Activated naive CD8-positive, alpha-beta T cell treated with anti-CD3 and anti-CD28 coated beads for 36 hours (primary cell): ENCODE data around the gene CCDC171. TPM values are rescaled to one million over a fixed set of nuclear protein-coding genes. Genes with fewer than 3 reads are reported as not detected.

Experiments
- DNase-seq: peaks from one replicate; pipeline ENCODE4 v3.0.0; 2021
- H3K27ac Mint-ChIP-seq: one replicate; pipeline ENCODE4 v1.8.0; 2022; ENCODE audit warnings: mild to moderate bottlenecking, moderate library complexity, mixed read lengths
- H3K27me3 Mint-ChIP-seq: one replicate; pipeline ENCODE4 v1.8.0; 2022; ENCODE audit warnings: mild to moderate bottlenecking, mixed read lengths
- H3K36me3 Mint-ChIP-seq: one replicate; pipeline ENCODE4 v1.8.0; 2021; ENCODE audit warnings: mild to moderate bottlenecking, mixed read lengths
- H3K4me1 Mint-ChIP-seq: one replicate; pipeline ENCODE4 v1.8.0; 2021; ENCODE audit warnings: mixed read lengths
- H3K4me3 Mint-ChIP-seq: one replicate; pipeline ENCODE4 v1.8.0; 2022; ENCODE audit warnings: mild to moderate bottlenecking, moderate library complexity, mixed read lengths
- H3K9me3 Mint-ChIP-seq: one replicate; pipeline ENCODE4 v1.8.0; 2022; ENCODE audit warnings: mixed read lengths
- total RNA-seq, 2 experiments: library from RNA; stranded (reverse); gene quantifications; one replicate each; pipeline ENCODE4 v1.2.3, GENCODE V29; 2021

The CCDC171 gene
- total RNA-seq, 2 experiments from 2014 or later = 1.9 to 2.4 TPM

DNA sequence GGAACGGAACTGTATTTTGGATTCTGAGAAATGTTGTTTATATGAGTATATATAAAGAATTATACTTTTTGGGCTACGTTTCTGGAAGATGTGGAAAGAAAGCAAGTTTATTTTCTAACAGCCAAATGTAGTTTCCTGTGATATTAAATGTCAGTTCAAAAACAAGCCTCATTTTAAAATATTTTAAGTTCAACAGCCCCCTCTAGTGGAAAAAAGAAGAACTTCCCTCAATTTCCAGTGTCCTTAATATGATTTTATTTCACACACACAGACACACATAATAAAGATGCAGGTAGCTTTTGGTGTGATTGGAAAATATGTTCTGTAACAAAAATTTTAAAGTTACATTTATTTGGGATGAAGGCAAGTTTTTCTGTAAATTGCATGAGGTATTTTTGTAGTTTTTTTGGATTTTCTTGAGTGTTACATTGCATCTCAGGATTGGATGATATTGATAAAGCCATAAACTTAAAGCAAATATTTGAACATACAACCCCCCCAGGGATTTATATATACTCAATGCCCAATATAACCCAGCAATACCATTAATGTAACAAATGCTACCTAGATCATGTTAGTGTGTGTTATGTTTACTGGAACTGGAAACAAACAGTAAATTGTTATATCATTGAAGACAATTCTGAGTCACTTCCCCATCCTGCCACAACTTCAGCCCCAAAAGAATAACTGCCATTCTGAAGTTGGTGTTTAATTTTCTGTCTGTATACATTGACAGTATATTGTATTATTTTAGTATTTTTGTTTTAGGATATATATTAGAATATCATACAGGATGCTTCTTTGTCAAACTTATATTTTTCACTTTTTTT is 54.0 kb downstream of the CCDC171 start:
- no peaks in the 10 kb centered on the region for H3K4me1 Mint-ChIP-seq
- H3K27me3 Mint-ChIP-seq = no peaks in the 10 kb centered on the region
- no peak overlapping the region for H3K4me3 Mint-ChIP-seq
- no peaks in the 10 kb centered on the region for H3K9me3 Mint-ChIP-seq
- DNase-seq = no peak
- no peak overlapping the region for H3K27ac Mint-ChIP-seq
- no peaks in the 10 kb centered on the region for H3K36me3 Mint-ChIP-seq

DNA sequence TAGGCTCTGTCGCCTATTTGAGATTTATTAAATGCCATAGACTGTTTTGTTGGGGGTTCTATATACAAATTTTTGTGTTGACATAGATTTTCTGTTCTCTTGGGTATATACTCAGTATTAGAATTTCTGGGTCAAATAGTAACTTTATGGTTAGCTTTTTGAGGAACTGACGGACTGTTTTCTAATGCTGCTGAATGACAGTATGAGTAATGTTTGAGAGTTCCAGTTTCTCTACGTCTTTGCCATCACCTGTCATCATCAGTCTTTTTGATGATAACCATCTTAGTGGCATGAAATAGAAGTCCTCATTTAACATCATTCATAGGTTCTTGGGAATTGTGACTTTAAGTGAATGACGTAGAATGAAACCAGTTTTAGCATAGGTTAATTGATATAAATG is 60.1 kb downstream of the CCDC171 start:
- no peaks in the 10 kb centered on the region for H3K36me3 Mint-ChIP-seq
- H3K9me3 Mint-ChIP-seq = no peaks in the 10 kb centered on the region
- H3K27ac Mint-ChIP-seq = no peak overlapping the region
- H3K27me3 Mint-ChIP-seq = no peaks in the 10 kb centered on the region
- no peak overlapping the region for H3K4me3 Mint-ChIP-seq
- no peaks in the 10 kb centered on the region for H3K4me1 Mint-ChIP-seq
- DNase-seq = no peak

DNA sequence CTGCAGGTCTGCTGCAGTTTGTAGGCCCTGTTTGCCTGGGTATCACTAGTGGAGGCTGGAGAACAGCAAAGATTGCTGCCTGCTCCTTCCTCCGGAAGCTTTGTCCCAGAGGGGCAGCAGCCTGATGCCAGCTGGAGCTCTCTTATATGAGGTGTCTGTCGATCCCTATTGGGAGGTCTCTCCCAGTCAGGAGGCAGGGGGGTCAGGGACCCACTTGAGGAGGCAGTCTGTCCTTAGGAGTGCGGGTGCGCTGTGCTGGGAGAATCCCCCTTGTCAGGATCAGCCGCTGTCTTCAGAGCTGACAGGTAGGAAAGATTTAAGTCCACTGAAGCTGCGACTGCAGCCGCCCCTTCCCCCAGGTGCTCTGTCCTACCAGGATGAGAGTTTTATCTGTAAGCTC is 64.9 kb downstream of the CCDC171 start:
- DNase-seq = no peak
- Mint-ChIP-seq H3K4me1 (no peaks in the 10 kb centered on the region), H3K36me3 (peaks cover 1% of the 10 kb centered on the region)

DNA sequence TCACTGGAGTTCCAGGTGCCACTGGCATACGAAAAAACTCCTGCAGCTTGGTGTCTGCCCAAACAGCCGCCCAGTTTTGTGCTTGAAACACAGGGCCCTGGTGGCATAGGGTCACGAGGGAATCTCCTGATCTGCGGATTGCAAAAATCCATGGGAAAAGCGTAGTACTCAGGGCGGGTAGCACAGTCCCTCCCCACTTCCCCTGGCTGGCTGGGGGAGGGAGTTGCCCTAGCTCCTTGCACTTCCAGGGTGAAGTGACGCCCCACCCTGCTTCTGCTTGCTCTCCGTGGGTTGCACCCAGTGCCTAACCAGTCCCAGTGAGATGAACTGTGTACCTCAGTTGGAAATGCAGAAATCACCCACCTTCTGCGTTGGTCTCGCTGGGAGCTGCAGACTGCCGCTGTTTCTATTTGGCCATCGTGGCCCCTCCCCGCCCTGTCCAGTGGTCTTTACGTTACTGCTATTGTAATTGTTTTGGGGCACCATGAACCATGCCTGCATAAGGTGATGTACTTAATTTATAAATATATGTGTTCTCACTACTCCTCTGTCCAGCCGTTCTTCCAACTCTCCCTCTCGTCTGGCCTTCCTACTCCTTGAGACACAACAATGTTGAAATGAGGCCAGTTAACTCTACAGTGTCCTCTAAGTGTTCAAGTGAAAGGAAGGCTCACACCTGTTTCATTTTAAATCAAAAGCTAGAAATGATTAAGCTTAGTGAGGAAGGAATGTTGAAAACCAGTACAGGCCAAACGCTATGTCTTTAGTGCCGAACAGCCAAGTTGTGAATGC is 65.9 kb downstream of the CCDC171 start:
- H3K4me3 Mint-ChIP-seq = no peak overlapping the region
- H3K4me1 Mint-ChIP-seq = no peaks in the 10 kb centered on the region
- H3K9me3 Mint-ChIP-seq = no peaks in the 10 kb centered on the region
- H3K27ac Mint-ChIP-seq = no peak overlapping the region
- no peak for DNase-seq
- H3K36me3 Mint-ChIP-seq = peaks cover 1% of the 10 kb centered on the region
- no peaks in the 10 kb centered on the region for H3K27me3 Mint-ChIP-seq

More for the DNA sequence above, 64.9 kb downstream of the CCDC171 start:
- Mint-ChIP-seq H3K4me3 (no peak overlapping the region), H3K9me3 (no peaks in the 10 kb centered on the region), H3K27me3 (no peaks in the 10 kb centered on the region), H3K27ac (no peak overlapping the region)

DNA sequence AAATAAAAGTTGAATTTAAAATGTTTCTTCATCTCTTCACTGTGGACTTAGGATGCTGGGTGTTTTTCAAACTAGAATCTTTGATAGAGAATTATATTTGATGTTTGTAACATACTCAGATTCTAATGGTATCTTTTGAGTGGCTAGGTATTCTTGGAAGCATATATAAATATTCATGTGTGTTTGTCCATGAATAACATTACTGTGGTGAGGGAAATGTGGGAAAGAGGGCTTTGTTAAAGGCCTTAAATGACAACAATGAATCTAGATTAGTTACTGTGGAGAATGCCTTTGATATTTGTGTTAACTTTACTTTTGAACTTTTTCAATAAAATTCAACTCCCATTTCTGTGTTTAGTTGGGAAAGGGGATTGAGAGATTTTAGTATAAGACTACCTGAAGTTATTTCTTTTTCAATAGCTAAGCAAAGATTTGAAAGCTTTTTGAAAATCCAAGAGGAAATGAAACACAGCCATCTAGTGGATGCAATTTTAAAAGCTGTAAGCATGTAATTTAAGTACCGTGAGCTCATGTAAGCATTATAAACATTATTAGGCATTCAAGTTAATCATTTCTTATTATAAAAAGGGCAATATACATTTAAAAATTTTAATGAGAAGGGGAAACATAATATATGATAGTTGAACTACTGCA is 69.6 kb downstream of the CCDC171 start:
- no peaks in the 10 kb centered on the region for H3K4me1 Mint-ChIP-seq
- H3K36me3 Mint-ChIP-seq = peaks cover 12% of the 10 kb centered on the region
- no peak overlapping the region for H3K4me3 Mint-ChIP-seq
- peaks cover 2% of the 10 kb centered on the region for H3K9me3 Mint-ChIP-seq
- DNase-seq = no peak
- no peak overlapping the region for H3K27ac Mint-ChIP-seq
- no peaks in the 10 kb centered on the region for H3K27me3 Mint-ChIP-seq

DNA sequence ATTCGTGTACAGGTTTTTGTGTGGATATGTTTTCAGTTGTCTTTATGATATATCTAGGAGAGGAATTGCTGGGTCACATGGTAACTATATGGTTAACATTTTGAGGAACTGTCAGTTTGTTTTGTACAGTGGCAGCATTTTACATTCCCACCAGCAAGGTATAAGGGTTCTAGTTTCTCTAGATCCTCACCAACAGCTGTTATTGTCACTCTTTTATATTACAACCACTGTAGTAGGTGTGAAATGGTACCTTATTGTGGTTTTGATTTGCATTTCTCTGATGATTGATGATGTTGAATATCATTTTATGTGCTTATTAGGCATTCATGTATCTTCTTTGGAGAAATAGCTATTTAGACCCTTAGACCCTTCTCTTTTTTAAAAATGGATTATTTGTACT is 82.9 kb downstream of the CCDC171 start:
- Mint-ChIP-seq H3K4me3 (no peak overlapping the region), H3K27ac (no peak overlapping the region), H3K27me3 (no peaks in the 10 kb centered on the region), H3K36me3 (no peaks in the 10 kb centered on the region), H3K9me3 (peaks cover 2% of the 10 kb centered on the region), H3K4me1 (no peaks in the 10 kb centered on the region)
- DNase-seq = no peak

DNA sequence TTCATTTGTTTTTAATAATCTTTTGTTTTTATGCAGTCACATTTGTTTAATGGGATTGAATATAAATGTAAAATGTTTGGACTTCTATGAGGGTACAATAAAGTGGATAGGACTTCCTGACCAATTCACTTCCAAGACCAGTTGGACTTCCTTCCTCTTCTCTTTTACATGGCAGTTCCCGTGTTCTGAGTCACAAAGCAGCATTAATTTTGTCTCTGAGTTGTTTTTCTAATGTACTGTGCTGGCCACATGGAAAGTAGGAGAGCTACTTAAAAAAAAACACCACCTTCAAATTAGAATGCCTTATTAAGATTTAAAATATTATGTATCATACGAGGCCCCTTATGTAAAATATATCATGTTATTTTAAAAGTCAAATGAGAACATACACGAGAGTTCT is 87.3 kb downstream of the CCDC171 start:
- Mint-ChIP-seq H3K27me3 (no peaks in the 10 kb centered on the region), H3K36me3 (no peaks in the 10 kb centered on the region), H3K27ac (no peak overlapping the region), H3K4me1 (no peaks in the 10 kb centered on the region), H3K9me3 (no peaks in the 10 kb centered on the region), H3K4me3 (no peak overlapping the region)
- DNase-seq = no peak

DNA sequence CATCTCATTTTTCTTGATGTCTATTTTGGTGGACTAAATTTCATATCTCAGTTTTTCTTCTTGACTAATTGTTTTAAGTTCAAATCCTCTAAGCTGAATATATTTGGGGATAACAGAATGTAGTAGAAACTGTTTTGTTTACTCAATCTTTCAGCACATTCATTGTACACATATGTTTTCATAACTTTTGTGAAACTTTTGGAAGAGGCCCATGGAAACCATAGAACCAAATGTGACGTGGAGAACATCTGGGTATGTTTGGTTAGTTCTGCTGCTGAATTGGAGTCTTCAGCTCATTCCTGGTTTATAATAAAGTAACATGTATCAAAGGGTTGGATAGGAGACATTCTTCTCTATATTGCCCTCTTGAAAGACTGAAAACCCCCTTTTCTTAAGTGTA is 88.4 kb downstream of the CCDC171 start:
- H3K27me3 Mint-ChIP-seq = no peaks in the 10 kb centered on the region
- H3K4me3 Mint-ChIP-seq = no peak overlapping the region
- H3K9me3 Mint-ChIP-seq = peaks cover 6% of the 10 kb centered on the region
- no peak for DNase-seq
- H3K4me1 Mint-ChIP-seq = no peaks in the 10 kb centered on the region
- no peak overlapping the region for H3K27ac Mint-ChIP-seq
- H3K36me3 Mint-ChIP-seq = peaks cover 6% of the 10 kb centered on the region

DNA sequence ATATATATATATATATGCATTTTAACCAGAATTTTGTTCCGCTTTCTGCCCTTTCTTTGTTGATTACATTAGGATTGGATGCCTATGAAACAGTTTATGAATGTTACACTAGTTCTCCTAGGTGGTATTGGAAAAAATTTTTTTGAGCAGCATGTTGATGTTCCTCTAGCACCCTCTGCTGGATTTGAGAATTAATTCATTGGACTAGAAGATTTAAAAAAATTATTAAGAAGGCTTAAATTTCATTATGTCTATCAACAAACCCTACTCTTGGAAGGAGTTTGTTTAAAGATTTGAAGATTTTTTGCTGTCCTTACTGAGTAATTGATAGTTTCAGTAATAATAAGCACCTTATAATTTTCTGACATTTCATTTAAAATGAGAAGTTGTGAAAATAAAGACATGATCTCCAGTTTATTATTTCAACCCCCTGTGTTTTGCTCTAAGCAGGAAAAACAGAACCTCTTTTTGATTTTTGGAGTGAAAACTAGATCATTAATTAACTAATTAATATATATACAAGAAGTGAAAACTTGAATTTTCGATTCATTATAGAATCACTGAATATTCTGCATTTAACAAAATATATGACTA is 89.6 kb downstream of the CCDC171 start:
- Mint-ChIP-seq H3K36me3 (peaks cover 6% of the 10 kb centered on the region), H3K9me3 (peaks cover 10% of the 10 kb centered on the region), H3K27me3 (no peaks in the 10 kb centered on the region), H3K4me1 (no peaks in the 10 kb centered on the region), H3K4me3 (no peak overlapping the region), H3K27ac (no peak overlapping the region)
- DNase-seq = no peak

DNA sequence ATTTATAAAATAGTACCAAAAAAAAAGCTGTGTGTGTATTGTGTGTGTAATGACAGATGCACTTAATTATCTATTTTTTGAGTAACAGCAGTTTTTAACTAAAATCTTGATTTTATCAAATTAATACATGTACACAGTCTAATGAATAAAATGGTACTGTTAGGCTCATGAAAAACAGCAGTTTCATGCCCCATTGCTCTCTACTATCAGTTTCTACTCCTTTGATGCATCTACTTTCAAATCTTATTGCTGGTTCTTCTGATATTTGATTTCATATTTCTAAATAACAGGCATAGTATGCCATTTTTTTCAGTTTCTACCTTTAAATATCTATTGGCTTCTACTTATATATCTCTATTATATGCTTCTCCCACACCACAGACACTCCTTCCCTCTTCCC is 117.4 kb downstream of the CCDC171 start:
- H3K27ac Mint-ChIP-seq = no peak overlapping the region
- no peaks in the 10 kb centered on the region for H3K4me1 Mint-ChIP-seq
- no peak for DNase-seq
- no peaks in the 10 kb centered on the region for H3K27me3 Mint-ChIP-seq
- peaks cover 20% of the 10 kb centered on the region for H3K36me3 Mint-ChIP-seq
- H3K4me3 Mint-ChIP-seq = no peak overlapping the region
- H3K9me3 Mint-ChIP-seq = peaks cover 18% of the 10 kb centered on the region

DNA sequence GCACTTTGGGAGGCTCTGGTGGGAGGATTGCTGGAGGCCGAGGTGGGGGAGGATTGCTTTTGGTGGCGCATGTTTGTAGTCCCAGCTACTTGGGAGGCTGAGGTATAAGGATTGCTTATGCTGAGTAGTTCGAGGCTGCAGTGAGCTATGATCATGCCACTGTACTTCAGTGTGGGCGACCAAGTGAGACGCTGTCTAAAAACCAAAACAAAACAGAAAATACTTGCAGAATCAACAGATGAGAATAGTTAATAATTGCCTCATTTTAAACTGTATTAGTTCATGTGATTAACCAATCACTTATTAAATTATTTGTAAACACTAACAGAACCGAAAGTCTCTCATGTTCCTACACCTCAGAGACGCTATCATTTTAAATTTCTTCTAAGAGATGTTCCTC is 118.1 kb downstream of the CCDC171 start:
- Mint-ChIP-seq H3K27me3 (no peaks in the 10 kb centered on the region), H3K4me3 (no peak overlapping the region), H3K4me1 (no peaks in the 10 kb centered on the region), H3K9me3 (peaks cover 20% of the 10 kb centered on the region), H3K36me3 (peaks cover 25% of the 10 kb centered on the region), H3K27ac (no peak overlapping the region)
- DNase-seq = no peak

DNA sequence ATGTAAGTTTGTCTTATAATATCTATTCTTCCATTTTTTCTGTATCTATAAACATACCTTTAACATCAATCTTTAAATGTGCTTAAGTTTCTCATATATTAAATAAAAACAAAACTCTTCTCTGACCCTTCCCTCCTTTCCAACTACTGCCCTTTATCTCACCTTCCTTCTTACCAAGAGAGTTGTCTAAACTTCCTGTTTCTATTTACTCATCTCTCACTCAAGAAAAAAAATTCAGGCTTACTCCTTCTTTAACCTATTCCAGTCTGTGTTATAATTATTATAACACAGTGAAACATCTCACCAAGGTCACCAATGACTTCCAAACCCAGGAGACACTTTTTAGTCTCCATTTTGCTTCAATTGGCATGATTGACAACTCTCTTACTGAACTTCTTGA is 140.9 kb downstream of the CCDC171 start:
- Mint-ChIP-seq H3K4me1 (no peaks in the 10 kb centered on the region), H3K9me3 (peaks cover 5% of the 10 kb centered on the region), H3K36me3 (peaks cover 3% of the 10 kb centered on the region), H3K27me3 (no peaks in the 10 kb centered on the region), H3K4me3 (no peak overlapping the region), H3K27ac (no peak overlapping the region)
- no peak for DNase-seq

DNA sequence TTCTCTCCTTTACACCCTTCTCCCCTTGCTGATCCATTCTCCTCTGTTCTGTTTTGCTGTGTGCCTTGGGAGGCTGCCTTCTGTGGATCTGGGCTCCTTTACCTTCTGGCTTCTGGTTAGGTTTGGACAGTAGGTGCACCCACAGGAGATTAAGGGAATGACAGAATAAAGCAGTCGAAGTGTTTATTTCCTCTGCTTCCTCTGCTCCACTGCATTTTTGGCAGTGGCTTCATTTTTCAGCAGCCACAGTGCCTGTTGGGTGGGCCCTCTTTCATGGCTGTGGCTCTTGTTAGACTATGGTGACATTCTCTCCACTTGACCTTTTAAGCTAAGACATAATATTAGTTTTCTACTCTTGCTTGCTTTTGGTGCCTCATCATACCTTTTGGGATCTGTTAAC is 144.1 kb downstream of the CCDC171 start:
- Mint-ChIP-seq H3K36me3 (peaks cover 13% of the 10 kb centered on the region), H3K9me3 (no peaks in the 10 kb centered on the region), H3K27me3 (no peaks in the 10 kb centered on the region), H3K27ac (no peak overlapping the region), H3K4me3 (no peak overlapping the region), H3K4me1 (no peaks in the 10 kb centered on the region)
- DNase-seq = no peak

DNA sequence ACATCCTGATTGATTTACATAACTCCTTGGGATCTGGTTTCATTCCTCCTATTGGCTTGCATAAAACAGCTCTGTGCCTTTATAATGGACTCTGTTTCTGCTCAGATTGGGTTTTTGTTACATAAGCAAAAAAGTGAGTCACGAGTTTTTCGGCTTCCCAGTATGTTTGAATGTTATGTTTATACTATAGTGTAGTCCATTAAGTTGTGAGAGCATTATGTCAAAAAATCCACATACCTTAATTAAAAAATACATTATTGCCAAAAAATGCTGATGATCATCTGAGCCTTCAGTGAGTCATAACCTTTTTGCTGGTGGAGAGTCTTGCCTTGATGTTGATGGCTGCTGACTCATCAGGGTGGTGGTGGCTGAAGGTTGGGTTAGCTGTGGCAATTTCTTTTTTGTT is 144.6 kb downstream of the CCDC171 start:
- Mint-ChIP-seq H3K27me3 (no peaks in the 10 kb centered on the region), H3K36me3 (peaks cover 13% of the 10 kb centered on the region), H3K9me3 (no peaks in the 10 kb centered on the region), H3K4me1 (no peaks in the 10 kb centered on the region), H3K4me3 (no peak overlapping the region), H3K27ac (no peak overlapping the region)
- DNase-seq = no peak
